Colonic mucosa (tissue), 4 donors: ENCODE data around the gene RMC1. TPM values are rescaled to one million over a fixed set of nuclear protein-coding genes. Genes with fewer than 3 reads are reported as not detected.
A peak's percentile ranks its signal among the peaks of the same experiment; 100 is the strongest.

Experiments used
- DNase-seq: peaks from one replicate; pipeline ENCODE4 v3.0.0-alpha.2; 2020
- H3K27ac ChIP-seq: fragments of 200-600 bp; one replicate; pipeline ENCODE4 v1.8.0; 2021
- H3K27me3 ChIP-seq: fragments of 200-600 bp; one replicate; pipeline ENCODE4 v1.8.0; 2021
- H3K36me3 ChIP-seq: fragments of 200-600 bp; one replicate; pipeline ENCODE4 v1.8.0; 2021
- H3K4me1 ChIP-seq: fragments of 200-600 bp; one replicate; pipeline ENCODE4 v1.8.0; 2021; ENCODE audit warnings: mild to moderate bottlenecking
- H3K4me3 ChIP-seq: fragments of 200-600 bp; one replicate; pipeline ENCODE4 v1.8.0; 2021
- H3K9ac ChIP-seq, 2 donors: one replicate each; pipeline ENCODE4 v1.7.0; 2013; ENCODE audit warnings: control low read depth in 2 of 2, low read depth in 2 of 2, low read length in 2 of 2
- H3K9me3 ChIP-seq: fragments of 200-600 bp; one replicate; pipeline ENCODE4 v1.8.0; 2021
- CTCF ChIP-seq: fragments of 200-600 bp; IDR thresholded peaks from one replicate; pipeline ENCODE4 v1.8.0; 2022; ENCODE audit warnings: antibody characterized with exemption, mild to moderate bottlenecking
- intact Hi-C: fragments of 100-400 bp; cut with DNase I; formaldehyde crosslinking; loops from one replicate; pipeline ENCODE4 v1.14.1; 2022
- total RNA-seq, 2 donors: library from RNA; stranded (reverse); fragmentation: NEBNext Ultra II Directional in 1 of 2; extraction: Animal tissue kit (Norgen Biotek cat#: 25700) in 1 of 2; gene quantifications; one replicate each; pipeline ENCODE4 v1.2.1, GENCODE V29; 2021
- donor health status: healthy.
- donor health status: DM: no; HTN: no; CAD: no.
- donor health status: DM: no; HTN: no; CAD: no.

The RMC1 gene
- total RNA-seq, 2 donors from 2014 or later: 28.4 to 34.9 TPM

GRCh38 chr18:23528580-23529472 lies 25.5 kb downstream of the RMC1 start:
- no peak overlapping the region for H3K4me3 ChIP-seq
- no peaks in the 10 kb centered on the region for H3K4me1 ChIP-seq
- TF ChIP-seq CTCF: no peak
- no peak overlapping the region for H3K9ac ChIP-seq
- peak; percentile 39 for DNase-seq
- no peak overlapping the region for H3K27ac ChIP-seq
- no peaks in the 10 kb centered on the region for H3K9me3 ChIP-seq
- H3K36me3 ChIP-seq: peaks cover 13% of the 10 kb centered on the region
- no peaks in the 10 kb centered on the region for H3K27me3 ChIP-seq
- intact Hi-C loops: no loop called here

- DNase-seq: no peak
- no peak overlapping the region for H3K9ac ChIP-seq
- no peak overlapping the region for H3K27ac ChIP-seq
- H3K27me3 ChIP-seq: no peaks in the 10 kb centered on the region
- H3K4me3 ChIP-seq: no peak overlapping the region
- no peaks in the 10 kb centered on the region for H3K9me3 ChIP-seq
- no peak for TF ChIP-seq CTCF
- H3K36me3 ChIP-seq: peaks cover 20% of the 10 kb centered on the region
- intact Hi-C loops: no loop called here
- no peaks in the 10 kb centered on the region for H3K4me1 ChIP-seq
Observed at GRCh38 chr18:23529604-23530003, 26.3 kb downstream of the RMC1 start.

- H3K4me3 ChIP-seq: no peak overlapping the region
- no peak overlapping the region for H3K9ac ChIP-seq
- no peaks in the 10 kb centered on the region for H3K4me1 ChIP-seq
- no peaks in the 10 kb centered on the region for H3K27me3 ChIP-seq
- no peaks in the 10 kb centered on the region for H3K9me3 ChIP-seq
- DNase-seq: no peak
- H3K27ac ChIP-seq: no peak overlapping the region
- intact Hi-C loops: no loop called here
- H3K36me3 ChIP-seq: peaks cover 21% of the 10 kb centered on the region
- TF ChIP-seq CTCF: no peak
Observed at GRCh38 chr18:23530195-23530594, 26.9 kb downstream of the RMC1 start.

- Histone ChIP-seq H3K27ac (no peak overlapping the region), H3K9me3 (no peaks in the 10 kb centered on the region), H3K27me3 (no peaks in the 10 kb centered on the region), H3K4me1 (no peaks in the 10 kb centered on the region), H3K36me3 (peaks cover 21% of the 10 kb centered on the region), H3K4me3 (no peak overlapping the region), H3K9ac (no peak overlapping the region)
- TF ChIP-seq CTCF: no peak
- DNase-seq: no peak
- intact Hi-C loops: no loop called here
Observed at GRCh38 chr18:23531912-23532311, 28.6 kb downstream of the RMC1 start.

GRCh38 chr18:23532848-23533247 lies 29.5 kb downstream of the RMC1 start:
- Histone ChIP-seq H3K4me1 (no peaks in the 10 kb centered on the region), H3K27ac (no peak overlapping the region), H3K4me3 (no peak overlapping the region), H3K9me3 (no peaks in the 10 kb centered on the region), H3K36me3 (peaks cover 30% of the 10 kb centered on the region), H3K27me3 (no peaks in the 10 kb centered on the region), H3K9ac (no peak overlapping the region)
- TF ChIP-seq CTCF: no peak
- no peak for DNase-seq
- intact Hi-C loops: no loop called here
